ENCODE data around the gene GPR173.

Gene GPR173

GRCh38 chrX:53048169-53049126, at the start of gene GPR173:
Gene GPR173, plus strand, starts transcription at chrX:53048789. Its CDS starts 27,833 bp downstream, at chrX:53076622.
- Mint-ChIP-seq H3K36me3 (ENCODE audit: low read depth) (no peaks in the 10 kb centered on the region), H3K9me3 (no peaks in the 10 kb centered on the region), H3K27me3 (no peaks in the 10 kb centered on the region), H3K4me1 (ENCODE audit: low read depth) (no peaks in the 10 kb centered on the region), H3K4me3 (peak within 1 kb of the TSS; percentile 41), H3K27ac (no peak within 1 kb of the TSS)

GRCh38 chrX:53000447-53001135, 48.0 kb upstream of the GPR173 start:
- Mint-ChIP-seq H3K9me3 (no peaks in the 10 kb centered on the region), H3K36me3 (ENCODE audit: low read depth) (no peaks in the 10 kb centered on the region), H3K27ac (no peak overlapping the region), H3K4me1 (ENCODE audit: low read depth) (peaks cover 29% of the 10 kb centered on the region), H3K4me3 (peak overlapping the region; percentile 35), H3K27me3 (no peaks in the 10 kb centered on the region)

- H3K4me1 Mint-ChIP-seq (ENCODE audit: low read depth) = peaks cover 20% of the 10 kb centered on the region
- no peaks in the 10 kb centered on the region for H3K27me3 Mint-ChIP-seq
- H3K9me3 Mint-ChIP-seq = no peaks in the 10 kb centered on the region
- no peak overlapping the region for H3K4me3 Mint-ChIP-seq
- H3K27ac Mint-ChIP-seq = no peak overlapping the region
- no peaks in the 10 kb centered on the region for H3K36me3 Mint-ChIP-seq (ENCODE audit: low read depth)
Measured at GRCh38 chrX:53001958-53002357, 46.6 kb upstream of the GPR173 start.

- Mint-ChIP-seq H3K36me3 (ENCODE audit: low read depth) (no peaks in the 10 kb centered on the region), H3K4me3 (no peak overlapping the region), H3K27ac (no peak overlapping the region), H3K9me3 (no peaks in the 10 kb centered on the region), H3K4me1 (ENCODE audit: low read depth) (peaks cover 20% of the 10 kb centered on the region), H3K27me3 (peaks cover 4% of the 10 kb centered on the region)
Measured at GRCh38 chrX:53003111-53003510, 45.5 kb upstream of the GPR173 start.

- no peaks in the 10 kb centered on the region for H3K36me3 Mint-ChIP-seq (ENCODE audit: low read depth)
- peaks cover 20% of the 10 kb centered on the region for H3K4me1 Mint-ChIP-seq (ENCODE audit: low read depth)
- H3K4me3 Mint-ChIP-seq = no peak overlapping the region
- H3K9me3 Mint-ChIP-seq = no peaks in the 10 kb centered on the region
- H3K27ac Mint-ChIP-seq = no peak overlapping the region
- peaks cover 4% of the 10 kb centered on the region for H3K27me3 Mint-ChIP-seq
Measured at GRCh38 chrX:53004038-53004437, 44.6 kb upstream of the GPR173 start.

GRCh38 chrX:53004811-53005210, 43.8 kb upstream of the GPR173 start:
- Mint-ChIP-seq H3K4me1 (ENCODE audit: low read depth) (peaks cover 20% of the 10 kb centered on the region), H3K36me3 (ENCODE audit: low read depth) (no peaks in the 10 kb centered on the region), H3K4me3 (no peak overlapping the region), H3K9me3 (no peaks in the 10 kb centered on the region), H3K27me3 (peaks cover 4% of the 10 kb centered on the region), H3K27ac (peak overlapping the region; percentile 19)

- peaks cover 20% of the 10 kb centered on the region for H3K4me1 Mint-ChIP-seq (ENCODE audit: low read depth)
- peaks cover 4% of the 10 kb centered on the region for H3K27me3 Mint-ChIP-seq
- no peaks in the 10 kb centered on the region for H3K36me3 Mint-ChIP-seq (ENCODE audit: low read depth)
- no peak overlapping the region for H3K27ac Mint-ChIP-seq
- no peaks in the 10 kb centered on the region for H3K9me3 Mint-ChIP-seq
- H3K4me3 Mint-ChIP-seq = no peak overlapping the region
Measured at GRCh38 chrX:53005327-53005726, 43.3 kb upstream of the GPR173 start.

- no peaks in the 10 kb centered on the region for H3K9me3 Mint-ChIP-seq
- H3K4me1 Mint-ChIP-seq (ENCODE audit: low read depth) = peaks cover 12% of the 10 kb centered on the region
- H3K4me3 Mint-ChIP-seq = no peak overlapping the region
- no peaks in the 10 kb centered on the region for H3K36me3 Mint-ChIP-seq (ENCODE audit: low read depth)
- no peak overlapping the region for H3K27ac Mint-ChIP-seq
- H3K27me3 Mint-ChIP-seq = peaks cover 4% of the 10 kb centered on the region
Measured at GRCh38 chrX:53009032-53009431, 39.6 kb upstream of the GPR173 start.

GRCh38 chrX:53013291-53013690, 35.3 kb upstream of the GPR173 start:
- H3K4me3 Mint-ChIP-seq = no peak overlapping the region
- H3K27ac Mint-ChIP-seq = no peak overlapping the region
- no peaks in the 10 kb centered on the region for H3K36me3 Mint-ChIP-seq (ENCODE audit: low read depth)
- H3K9me3 Mint-ChIP-seq = no peaks in the 10 kb centered on the region
- H3K27me3 Mint-ChIP-seq = no peaks in the 10 kb centered on the region
- no peaks in the 10 kb centered on the region for H3K4me1 Mint-ChIP-seq (ENCODE audit: low read depth)

- no peaks in the 10 kb centered on the region for H3K27me3 Mint-ChIP-seq
- H3K36me3 Mint-ChIP-seq (ENCODE audit: low read depth) = no peaks in the 10 kb centered on the region
- no peak overlapping the region for H3K27ac Mint-ChIP-seq
- no peaks in the 10 kb centered on the region for H3K9me3 Mint-ChIP-seq
- no peaks in the 10 kb centered on the region for H3K4me1 Mint-ChIP-seq (ENCODE audit: low read depth)
- no peak overlapping the region for H3K4me3 Mint-ChIP-seq
Measured at GRCh38 chrX:53018627-53019026, 30.0 kb upstream of the GPR173 start.

GRCh38 chrX:53022381-53022780, 26.2 kb upstream of the GPR173 start:
- no peaks in the 10 kb centered on the region for H3K9me3 Mint-ChIP-seq
- no peak overlapping the region for H3K27ac Mint-ChIP-seq
- H3K4me1 Mint-ChIP-seq (ENCODE audit: low read depth) = no peaks in the 10 kb centered on the region
- no peaks in the 10 kb centered on the region for H3K27me3 Mint-ChIP-seq
- H3K4me3 Mint-ChIP-seq = no peak overlapping the region
- no peaks in the 10 kb centered on the region for H3K36me3 Mint-ChIP-seq (ENCODE audit: low read depth)

GRCh38 chrX:53028678-53029077, 19.9 kb upstream of the GPR173 start:
- H3K9me3 Mint-ChIP-seq = no peaks in the 10 kb centered on the region
- no peaks in the 10 kb centered on the region for H3K4me1 Mint-ChIP-seq (ENCODE audit: low read depth)
- no peaks in the 10 kb centered on the region for H3K36me3 Mint-ChIP-seq (ENCODE audit: low read depth)
- H3K27ac Mint-ChIP-seq = no peak overlapping the region
- no peaks in the 10 kb centered on the region for H3K27me3 Mint-ChIP-seq
- no peak overlapping the region for H3K4me3 Mint-ChIP-seq

GRCh38 chrX:53031380-53031779, 17.2 kb upstream of the GPR173 start:
- H3K4me1 Mint-ChIP-seq (ENCODE audit: low read depth) = no peaks in the 10 kb centered on the region
- no peak overlapping the region for H3K4me3 Mint-ChIP-seq
- no peaks in the 10 kb centered on the region for H3K9me3 Mint-ChIP-seq
- no peak overlapping the region for H3K27ac Mint-ChIP-seq
- no peaks in the 10 kb centered on the region for H3K36me3 Mint-ChIP-seq (ENCODE audit: low read depth)
- H3K27me3 Mint-ChIP-seq = peaks cover 8% of the 10 kb centered on the region

GRCh38 chrX:53036149-53036548, 12.4 kb upstream of the GPR173 start:
- Mint-ChIP-seq H3K9me3 (no peaks in the 10 kb centered on the region), H3K4me1 (ENCODE audit: low read depth) (no peaks in the 10 kb centered on the region)

GRCh38 chrX:53039236-53039635, 9.4 kb upstream of the GPR173 start:
- no peak overlapping the region for H3K4me3 Mint-ChIP-seq
- no peaks in the 10 kb centered on the region for H3K9me3 Mint-ChIP-seq
- H3K27me3 Mint-ChIP-seq = peaks cover 8% of the 10 kb centered on the region
- no peaks in the 10 kb centered on the region for H3K36me3 Mint-ChIP-seq (ENCODE audit: low read depth)
- no peak overlapping the region for H3K27ac Mint-ChIP-seq
- no peaks in the 10 kb centered on the region for H3K4me1 Mint-ChIP-seq (ENCODE audit: low read depth)

More at GRCh38 chrX:53036149-53036548, 12.4 kb upstream of the GPR173 start:
- Mint-ChIP-seq H3K4me3 (no peak overlapping the region), H3K27ac (no peak overlapping the region), H3K27me3 (peaks cover 8% of the 10 kb centered on the region), H3K36me3 (ENCODE audit: low read depth) (no peaks in the 10 kb centered on the region)
